Inflammatory macrophage treated with lipopolysaccharide for 4 hours (primary cell): ENCODE results near the gene MYO7B.
A peak's percentile ranks its signal among the peaks of the same experiment; 100 is the strongest.

ENCODE experiments used
- DNase-seq: peaks from one replicate; pipeline ENCODE4 v3.0.0-alpha.2; 2020

Gene MYO7B

GRCh38 chr2:127590386-127591190, 55.1 kb downstream of the MYO7B start:
- DNase-seq, result no peak

- peak; percentile 58 for DNase-seq
Observed at GRCh38 chr2:127591221-127591923, 55.9 kb downstream of the MYO7B start.

- no peak for DNase-seq
Observed at GRCh38 chr2:127592761-127593227, 57.3 kb downstream of the MYO7B start.

GRCh38 chr2:127593228-127594115, 58.0 kb downstream of the MYO7B start:
- no peak for DNase-seq

- DNase-seq, result no peak
Observed at GRCh38 chr2:127594116-127594591, 58.7 kb downstream of the MYO7B start.

GRCh38 chr2:127596311-127597045, 61.0 kb downstream of the MYO7B start:
- no peak for DNase-seq

- no peak for DNase-seq
Observed at GRCh38 chr2:127597046-127597983, 61.8 kb downstream of the MYO7B start.

- no peak for DNase-seq
Observed at GRCh38 chr2:127597984-127598380, 62.5 kb downstream of the MYO7B start.

- DNase-seq, result no peak
Observed at GRCh38 chr2:127598711-127599110, 63.2 kb downstream of the MYO7B start.

GRCh38 chr2:127599211-127599610, 63.7 kb downstream of the MYO7B start:
- DNase-seq, result no peak

GRCh38 chr2:127604986-127605385, 69.5 kb downstream of the MYO7B start:
- DNase-seq, result no peak

- DNase-seq, result no peak
Observed at GRCh38 chr2:127605691-127606263, 70.3 kb downstream of the MYO7B start.

- no peak for DNase-seq
Observed at GRCh38 chr2:127606625-127607398, 71.3 kb downstream of the MYO7B start.

GRCh38 chr2:127607399-127607908, 72.0 kb downstream of the MYO7B start:
- no peak for DNase-seq

- DNase-seq, result no peak
Observed at GRCh38 chr2:127608061-127609030, 72.9 kb downstream of the MYO7B start.

- no peak for DNase-seq
Observed at GRCh38 chr2:127609031-127609751, 73.7 kb downstream of the MYO7B start.

- no peak for DNase-seq
Observed at GRCh38 chr2:127609818-127610217, 74.3 kb downstream of the MYO7B start.

GRCh38 chr2:127610561-127610960, 75.1 kb downstream of the MYO7B start:
- no peak for DNase-seq
